Measurements from ENCODE around the gene TLR4.

The TLR4 gene

GRCh38 chr9:117746263-117746662 lies 42.1 kb downstream of the TLR4 start:
- DNase-seq, result no peak

GRCh38 chr9:117747386-117747970 lies 43.3 kb downstream of the TLR4 start:
- no peak for DNase-seq

- no peak for DNase-seq
Measured at GRCh38 chr9:117750401-117750800, 46.2 kb downstream of the TLR4 start.

- DNase-seq, result no peak
Measured at GRCh38 chr9:117752894-117753293, 48.7 kb downstream of the TLR4 start.

GRCh38 chr9:117757561-117758190 lies 53.5 kb downstream of the TLR4 start:
- DNase-seq, result no peak

GRCh38 chr9:117763314-117763713 lies 59.1 kb downstream of the TLR4 start:
- DNase-seq, result no peak

GRCh38 chr9:117768750-117769395 lies 64.7 kb downstream of the TLR4 start:
- DNase-seq, result no peak

GRCh38 chr9:117771136-117771535 lies 66.9 kb downstream of the TLR4 start:
- DNase-seq, result no peak

GRCh38 chr9:117772960-117773359 lies 68.8 kb downstream of the TLR4 start:
- DNase-seq, result no peak
